GM06990 (cell line): ENCODE data around the gene CDKN1C.

Source experiments
- DNase-seq: peaks from one replicate; pipeline ENCODE4 v3.0.0-alpha.2; 2011; ENCODE audit not compliant: insufficient read length; ENCODE audit errors: extremely low read depth
- H3K27me3 ChIP-seq: replicated peaks from 2 replicates; pipeline ENCODE4 v1.6.0; 2011; ENCODE audit warnings: low read length; ENCODE audit not compliant: control insufficient read depth, insufficient read depth
- H3K36me3 ChIP-seq: 2 replicates; pipeline ENCODE4 v1.5.1; 2011; ENCODE audit warnings: low read length; ENCODE audit not compliant: control insufficient read depth, insufficient read depth
- H3K4me3 ChIP-seq: replicated peaks from 2 replicates; pipeline ENCODE4 v1.5.1; 2011; ENCODE audit warnings: low read depth, mild to moderate bottlenecking, control low read depth, low read length
- TF ChIP-seq, protein P1 (sequence below): IDR thresholded peaks from 2 replicates; pipeline ENCODE4 v1.5.1; 2011; ENCODE audit warnings: low read length, control low read depth, mild to moderate bottlenecking, inconsistent platforms; ENCODE audit not compliant: insufficient read depth, poor library complexity, severe bottlenecking

Gene CDKN1C

DNA sequence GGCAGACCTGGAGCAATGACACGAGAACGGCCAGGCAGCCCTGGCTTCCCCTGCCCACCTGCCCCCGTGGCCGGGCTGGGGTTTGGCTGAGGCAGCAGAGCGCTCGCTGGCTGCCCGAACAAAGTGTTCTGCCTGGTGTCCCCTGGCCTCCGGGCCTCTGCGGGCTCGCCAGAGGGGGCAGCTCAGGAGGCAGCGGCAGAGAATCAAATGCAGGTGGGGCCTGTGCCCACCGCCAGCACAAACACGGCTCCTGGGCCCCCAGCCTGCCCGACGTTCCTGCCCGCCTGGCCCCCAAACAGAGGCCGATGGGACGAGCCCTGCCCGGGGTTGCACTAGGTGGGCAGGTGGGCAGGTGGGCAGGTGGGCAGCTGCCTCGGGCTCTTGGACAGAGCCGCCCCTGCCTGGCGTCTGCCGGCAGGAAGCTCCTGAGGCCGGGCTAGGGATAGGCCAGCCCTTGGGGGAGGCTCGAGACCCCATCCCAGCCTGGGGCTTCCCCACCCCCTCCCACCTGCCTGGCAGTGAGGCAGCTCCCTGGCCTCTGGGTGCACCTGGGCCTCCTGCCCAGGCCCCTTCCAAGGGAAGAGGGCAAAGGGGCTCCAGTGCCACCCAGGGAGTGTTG is 46.8 kb downstream of the CDKN1C start:
- Histone ChIP-seq H3K27me3 (no peaks in the 10 kb centered on the region; the same call in 1 of the 2 replicates), H3K4me3 (no peak overlapping the region), H3K36me3 (no peaks in the 10 kb centered on the region)
- TF ChIP-seq, protein P1, sequence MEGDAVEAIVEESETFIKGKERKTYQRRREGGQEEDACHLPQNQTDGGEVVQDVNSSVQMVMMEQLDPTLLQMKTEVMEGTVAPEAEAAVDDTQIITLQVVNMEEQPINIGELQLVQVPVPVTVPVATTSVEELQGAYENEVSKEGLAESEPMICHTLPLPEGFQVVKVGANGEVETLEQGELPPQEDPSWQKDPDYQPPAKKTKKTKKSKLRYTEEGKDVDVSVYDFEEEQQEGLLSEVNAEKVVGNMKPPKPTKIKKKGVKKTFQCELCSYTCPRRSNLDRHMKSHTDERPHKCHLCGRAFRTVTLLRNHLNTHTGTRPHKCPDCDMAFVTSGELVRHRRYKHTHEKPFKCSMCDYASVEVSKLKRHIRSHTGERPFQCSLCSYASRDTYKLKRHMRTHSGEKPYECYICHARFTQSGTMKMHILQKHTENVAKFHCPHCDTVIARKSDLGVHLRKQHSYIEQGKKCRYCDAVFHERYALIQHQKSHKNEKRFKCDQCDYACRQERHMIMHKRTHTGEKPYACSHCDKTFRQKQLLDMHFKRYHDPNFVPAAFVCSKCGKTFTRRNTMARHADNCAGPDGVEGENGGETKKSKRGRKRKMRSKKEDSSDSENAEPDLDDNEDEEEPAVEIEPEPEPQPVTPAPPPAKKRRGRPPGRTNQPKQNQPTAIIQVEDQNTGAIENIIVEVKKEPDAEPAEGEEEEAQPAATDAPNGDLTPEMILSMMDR: no peak
- no peak for DNase-seq

DNA sequence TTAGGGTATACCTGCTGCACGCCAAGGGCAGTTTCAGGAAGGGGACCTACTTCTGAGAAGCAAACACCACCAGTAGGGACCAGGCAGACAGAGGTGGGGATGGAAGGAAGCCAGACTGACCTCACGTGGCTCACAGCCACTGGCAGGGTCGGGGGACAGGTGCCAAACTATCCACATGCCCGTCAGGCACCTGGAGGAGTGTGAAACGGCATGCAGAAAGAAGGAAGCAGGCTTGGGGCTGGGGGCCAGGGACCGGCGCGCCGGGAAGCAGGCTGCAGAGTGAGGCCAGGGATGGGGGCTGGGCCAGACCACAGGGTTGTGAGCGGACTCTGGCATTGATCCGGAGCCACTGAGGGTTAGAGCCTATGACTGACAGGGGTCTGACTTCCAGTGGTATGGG is 47.5 kb downstream of the CDKN1C start:
- H3K4me3 ChIP-seq: no peak overlapping the region
- TF ChIP-seq, protein P1: no peak
- no peaks in the 10 kb centered on the region; the same call in 1 of the 2 replicates for H3K27me3 ChIP-seq
- DNase-seq: no peak
- no peaks in the 10 kb centered on the region for H3K36me3 ChIP-seq

DNA sequence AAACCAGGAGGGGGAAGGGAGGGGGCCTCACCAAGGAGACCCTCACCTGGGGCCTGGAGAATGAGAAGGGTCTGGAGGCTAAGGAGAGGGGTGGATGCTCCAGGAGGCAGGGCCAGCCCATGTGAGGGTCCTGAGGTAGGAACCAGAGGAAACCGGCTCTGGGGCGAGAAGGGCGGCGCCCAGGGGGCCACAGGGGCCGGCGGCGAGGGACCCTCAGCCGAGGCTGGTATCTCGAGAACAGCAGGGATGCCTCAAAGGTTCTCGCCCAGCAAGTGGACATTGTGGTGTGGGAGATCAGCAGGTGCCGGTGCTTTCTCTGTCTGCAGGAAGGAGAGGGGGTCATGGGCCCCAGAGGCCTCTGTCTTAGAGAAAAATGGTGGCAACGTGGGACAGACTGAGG is 47.9 kb downstream of the CDKN1C start:
- TF ChIP-seq, protein P1: no peak
- H3K4me3 ChIP-seq: no peak overlapping the region
- H3K27me3 ChIP-seq: no peaks in the 10 kb centered on the region; the same call in 1 of the 2 replicates

DNA sequence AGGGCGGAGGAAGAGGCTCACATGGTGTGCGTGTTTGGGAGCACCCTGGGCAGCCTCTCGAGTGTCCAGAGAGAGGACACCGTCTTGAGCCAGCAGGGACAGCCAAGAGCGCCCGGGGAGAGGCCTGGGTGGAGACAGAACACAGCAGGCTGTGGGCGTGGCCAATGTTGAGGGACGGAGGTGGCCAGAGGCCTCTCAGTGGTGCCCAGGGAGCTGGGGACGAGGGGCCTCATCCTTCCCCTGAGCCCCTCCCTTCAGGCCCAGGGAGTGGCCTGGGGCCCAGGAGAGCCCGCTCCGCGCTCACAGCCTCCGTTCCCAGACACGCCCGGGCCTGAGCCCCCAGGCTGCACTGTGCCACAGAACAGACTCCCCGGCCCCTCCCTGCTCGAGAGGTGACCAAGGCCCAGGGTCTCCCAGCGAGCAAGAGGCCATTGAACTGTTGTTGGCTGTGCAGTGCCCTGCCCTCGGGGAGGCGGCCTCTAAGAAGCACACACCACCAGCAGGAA is 48.4 kb downstream of the CDKN1C start:
- no peaks in the 10 kb centered on the region for H3K36me3 ChIP-seq
- DNase-seq: no peak
- TF ChIP-seq, protein P1: no peak

More for the DNA sequence above, 47.9 kb downstream of the CDKN1C start:
- no peak for DNase-seq
- no peaks in the 10 kb centered on the region for H3K36me3 ChIP-seq

DNA sequence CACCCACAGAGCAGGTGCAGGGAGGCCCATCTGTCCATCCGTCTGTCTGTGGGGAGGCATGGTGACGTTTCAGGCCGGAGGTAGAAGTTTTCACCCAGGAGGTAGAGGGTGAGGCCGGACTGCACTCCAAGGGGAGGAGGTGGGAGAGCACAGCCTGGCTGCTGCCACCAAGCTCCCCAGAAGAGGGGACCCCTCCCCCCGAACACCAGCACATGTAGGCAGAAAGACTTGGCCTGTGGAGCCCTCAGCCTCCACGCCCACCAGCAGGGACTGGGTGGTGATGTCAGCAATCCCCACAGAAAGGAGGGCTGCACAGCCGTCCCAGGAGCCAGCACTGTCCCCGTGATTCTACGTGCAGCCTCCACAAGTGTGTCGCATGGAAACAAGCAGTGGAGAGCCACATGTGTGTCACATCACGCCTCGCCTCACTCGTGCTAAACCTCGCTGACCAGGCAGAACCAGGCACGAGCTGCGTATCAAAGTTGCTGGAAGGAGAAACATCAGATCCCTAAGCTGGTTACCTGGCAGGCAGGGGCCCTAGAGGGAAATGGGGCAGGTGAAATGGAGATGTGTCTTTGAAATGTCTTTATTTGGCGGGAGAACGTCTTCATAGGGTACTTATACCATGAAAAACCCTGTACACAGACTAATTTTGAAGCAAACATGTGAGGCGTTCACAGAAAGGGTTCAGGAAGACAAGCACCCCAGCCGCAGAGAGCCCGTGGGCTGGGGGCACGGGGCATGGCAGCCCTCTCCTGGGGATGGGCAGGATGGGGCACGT is 49.1 kb downstream of the CDKN1C start:
- no peaks in the 10 kb centered on the region; the same call in 1 of the 2 replicates for H3K27me3 ChIP-seq
- H3K4me3 ChIP-seq: no peak overlapping the region
- no peaks in the 10 kb centered on the region for H3K36me3 ChIP-seq
- TF ChIP-seq, protein P1: no peak
- no peak for DNase-seq

More for the DNA sequence above, 48.4 kb downstream of the CDKN1C start:
- H3K27me3 ChIP-seq: no peaks in the 10 kb centered on the region; the same call in 1 of the 2 replicates
- H3K4me3 ChIP-seq: no peak overlapping the region
